ENCODE data around the gene CCDC87.
A peak's percentile ranks its signal among the peaks of the same experiment; 100 is the strongest.

Gene CCDC87

DNA sequence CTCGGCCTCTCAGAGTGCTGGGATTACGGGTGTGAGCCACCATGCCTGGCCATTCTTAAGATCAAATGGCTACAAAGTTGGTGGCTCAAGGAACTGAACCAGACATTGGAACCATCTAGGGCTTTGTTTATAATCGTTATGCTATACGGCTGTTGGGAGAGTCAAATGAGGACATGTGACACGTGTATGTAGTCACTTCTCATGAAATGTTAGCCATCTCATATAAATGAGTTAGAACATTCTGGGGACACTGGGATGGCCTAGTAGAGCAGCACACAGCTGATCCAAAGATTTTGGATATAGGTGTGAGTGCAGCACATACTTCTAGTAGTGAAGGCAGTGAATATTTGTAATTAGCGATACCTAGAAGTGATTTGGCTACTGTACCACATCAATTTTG lies 39.0 kb upstream of the CCDC87 start:
- Histone ChIP-seq H3K27ac (ENCODE audit: low read depth, low read length) (no peak overlapping the region), H3K27me3 (ENCODE audit: insufficient read depth, low read length) (no peaks in the 10 kb centered on the region), H3K4me3 (ENCODE audit: low read depth, low read length) (no peak overlapping the region), H3K36me3 (ENCODE audit: insufficient read depth, low read length) (peaks cover 40% of the 10 kb centered on the region), H2AFZ (ENCODE audit: low read length, unreplicated experiment) (no peak overlapping the region), H3K79me2 (ENCODE audit: control insufficient read depth, insufficient read depth, low read length, unreplicated experiment) (peaks cover 85% of the 10 kb centered on the region), H3K4me1 (ENCODE audit: control insufficient read depth, insufficient read depth, low read length, unreplicated experiment) (no peaks in the 10 kb centered on the region)

DNA sequence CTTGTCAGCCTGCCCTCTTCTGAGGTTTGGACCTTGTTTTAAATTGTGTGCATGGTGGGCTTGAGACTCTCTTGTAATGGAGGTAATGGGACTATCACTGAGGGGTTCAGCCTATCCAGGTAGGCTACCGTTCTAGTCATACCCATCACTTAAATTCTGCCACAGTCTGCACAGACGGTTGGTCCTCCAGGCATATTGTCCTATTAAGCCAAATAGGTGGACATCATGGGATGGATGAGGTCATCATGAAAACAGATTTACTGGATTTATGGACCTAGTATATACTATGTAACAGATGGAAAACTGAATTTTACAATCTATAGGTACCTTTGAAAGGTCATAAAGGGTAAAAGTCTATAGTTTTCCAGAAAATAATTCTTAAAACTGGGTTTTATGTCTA lies 36.5 kb upstream of the CCDC87 start:
- Histone ChIP-seq H3K36me3 (ENCODE audit: insufficient read depth, low read length) (peaks cover 52% of the 10 kb centered on the region), H3K79me2 (ENCODE audit: control insufficient read depth, insufficient read depth, low read length, unreplicated experiment) (peaks cover 92% of the 10 kb centered on the region), H2AFZ (ENCODE audit: low read length, unreplicated experiment) (no peak overlapping the region), H3K27me3 (ENCODE audit: insufficient read depth, low read length) (no peaks in the 10 kb centered on the region), H3K27ac (ENCODE audit: low read depth, low read length) (no peak overlapping the region), H3K4me1 (ENCODE audit: control insufficient read depth, insufficient read depth, low read length, unreplicated experiment) (no peaks in the 10 kb centered on the region), H3K4me3 (ENCODE audit: low read depth, low read length) (no peak overlapping the region)

DNA sequence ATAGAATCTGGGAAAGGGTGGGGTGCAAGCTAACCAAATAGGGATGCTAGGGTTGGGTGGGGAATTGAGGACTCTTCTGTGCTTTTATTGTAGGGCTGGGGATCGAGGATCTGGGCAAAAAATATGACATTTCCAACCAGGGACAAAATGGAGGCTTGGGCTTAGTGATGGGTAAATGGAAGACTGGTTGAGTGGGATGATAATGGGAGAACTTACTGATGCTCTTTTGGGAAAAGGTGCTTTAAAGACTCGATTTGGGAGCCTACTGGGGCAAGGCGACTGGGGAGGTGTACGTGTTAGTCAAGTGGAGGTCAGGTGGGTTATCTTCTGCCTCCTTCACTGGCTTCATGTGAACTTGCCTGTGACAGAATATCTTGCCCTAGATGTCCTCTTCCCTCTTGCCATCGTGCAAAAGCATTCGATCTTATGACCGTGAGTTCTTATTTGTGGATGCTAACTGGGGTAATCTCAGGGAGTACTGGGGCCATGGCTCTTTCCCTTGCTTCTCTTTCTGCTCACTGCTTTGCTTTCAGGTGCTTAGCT lies 35.3 kb upstream of the CCDC87 start:
- no peaks in the 10 kb centered on the region for H3K27me3 ChIP-seq (ENCODE audit: insufficient read depth, low read length)
- H3K4me1 ChIP-seq (ENCODE audit: control insufficient read depth, insufficient read depth, low read length, unreplicated experiment) = peaks cover 4% of the 10 kb centered on the region
- H2AFZ ChIP-seq (ENCODE audit: low read length, unreplicated experiment) = no peak overlapping the region
- H3K27ac ChIP-seq (ENCODE audit: low read depth, low read length) = no peak overlapping the region
- H3K4me3 ChIP-seq (ENCODE audit: low read depth, low read length) = no peak overlapping the region
- H3K36me3 ChIP-seq (ENCODE audit: insufficient read depth, low read length) = peaks cover 63% of the 10 kb centered on the region
- H3K79me2 ChIP-seq (ENCODE audit: control insufficient read depth, insufficient read depth, low read length, unreplicated experiment) = peaks cover 96% of the 10 kb centered on the region

DNA sequence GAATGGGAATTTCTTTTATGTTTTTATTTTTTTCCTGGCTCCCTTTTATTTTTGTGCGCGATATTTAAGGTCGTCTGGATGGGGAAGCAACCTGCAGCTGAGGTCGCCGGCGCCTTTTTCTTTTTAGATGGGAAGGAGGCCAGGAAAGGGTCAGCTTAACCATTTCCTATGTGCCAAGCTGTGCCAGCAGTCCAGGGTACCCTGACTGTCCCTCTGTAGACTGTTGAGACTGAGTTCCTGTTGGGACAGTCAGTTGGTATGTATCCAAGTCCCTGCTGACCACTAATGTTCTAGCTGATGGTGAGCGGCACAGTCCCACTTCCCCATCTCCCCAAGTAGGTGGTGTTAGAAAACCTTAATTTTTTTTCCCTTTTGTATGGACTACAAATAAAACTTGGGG lies 34.1 kb upstream of the CCDC87 start:
- peaks cover 67% of the 10 kb centered on the region for H3K36me3 ChIP-seq (ENCODE audit: insufficient read depth, low read length)

DNA sequence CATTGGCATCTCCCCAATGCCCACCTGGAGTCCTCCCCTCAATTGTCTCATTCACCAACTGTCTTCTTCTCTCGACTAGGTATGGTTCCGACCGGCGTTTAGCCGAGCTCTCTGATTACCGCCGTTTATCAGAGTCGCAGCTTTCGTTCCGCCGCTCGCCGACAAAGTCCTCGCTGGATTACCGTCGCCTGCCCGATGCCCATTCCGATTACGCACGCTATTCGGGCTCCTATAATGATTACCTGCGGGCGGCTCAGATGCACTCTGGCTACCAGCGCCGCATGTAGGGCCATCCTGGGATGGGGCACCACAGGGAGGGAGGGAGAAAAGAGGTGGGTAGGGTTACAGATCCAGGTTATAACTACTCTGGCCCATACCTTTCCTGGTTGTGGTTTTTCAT lies 33.5 kb upstream of the CCDC87 start:
- Histone ChIP-seq H3K4me3 (ENCODE audit: low read depth, low read length) (no peak overlapping the region), H3K27ac (ENCODE audit: low read depth, low read length) (no peak overlapping the region), H3K79me2 (ENCODE audit: control insufficient read depth, insufficient read depth, low read length, unreplicated experiment) (peaks cover 97% of the 10 kb centered on the region), H3K27me3 (ENCODE audit: insufficient read depth, low read length) (no peaks in the 10 kb centered on the region), H2AFZ (ENCODE audit: low read length, unreplicated experiment) (no peak overlapping the region), H3K4me1 (ENCODE audit: control insufficient read depth, insufficient read depth, low read length, unreplicated experiment) (peaks cover 11% of the 10 kb centered on the region), H3K36me3 (ENCODE audit: insufficient read depth, low read length) (peaks cover 64% of the 10 kb centered on the region)

More for the DNA sequence above, 34.1 kb upstream of the CCDC87 start:
- peaks cover 97% of the 10 kb centered on the region for H3K79me2 ChIP-seq (ENCODE audit: control insufficient read depth, insufficient read depth, low read length, unreplicated experiment)
- no peak overlapping the region for H3K4me3 ChIP-seq (ENCODE audit: low read depth, low read length)
- no peaks in the 10 kb centered on the region for H3K27me3 ChIP-seq (ENCODE audit: insufficient read depth, low read length)
- no peak overlapping the region for H3K27ac ChIP-seq (ENCODE audit: low read depth, low read length)
- H2AFZ ChIP-seq (ENCODE audit: low read length, unreplicated experiment) = no peak overlapping the region
- H3K4me1 ChIP-seq (ENCODE audit: control insufficient read depth, insufficient read depth, low read length, unreplicated experiment) = peaks cover 11% of the 10 kb centered on the region

DNA sequence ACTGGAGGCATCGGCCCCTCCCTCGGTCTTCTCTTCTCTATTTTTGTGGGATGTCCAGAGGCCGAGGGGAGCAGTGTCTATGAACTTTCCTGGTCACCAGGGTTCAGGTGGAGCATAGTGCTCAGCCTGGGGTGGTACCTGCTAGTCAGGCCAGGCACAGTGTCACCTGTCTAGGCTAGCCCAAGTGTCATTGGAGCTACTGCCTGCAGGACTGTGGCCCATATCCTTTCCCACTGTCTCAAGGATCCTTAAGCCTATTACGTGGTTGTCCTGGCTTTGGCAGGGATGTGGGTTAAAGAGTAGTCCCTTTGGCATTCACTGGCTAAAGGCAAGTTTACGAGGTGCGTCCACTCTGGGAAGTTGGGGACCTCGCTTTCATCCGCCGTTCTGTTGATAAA lies 32.9 kb upstream of the CCDC87 start:
- peaks cover 14% of the 10 kb centered on the region for H3K4me1 ChIP-seq (ENCODE audit: control insufficient read depth, insufficient read depth, low read length, unreplicated experiment)
- H3K27ac ChIP-seq (ENCODE audit: low read depth, low read length) = no peak overlapping the region
- no peak overlapping the region for H2AFZ ChIP-seq (ENCODE audit: low read length, unreplicated experiment)
- H3K27me3 ChIP-seq (ENCODE audit: insufficient read depth, low read length) = no peaks in the 10 kb centered on the region
- peaks cover 99% of the 10 kb centered on the region for H3K79me2 ChIP-seq (ENCODE audit: control insufficient read depth, insufficient read depth, low read length, unreplicated experiment)
- peaks cover 64% of the 10 kb centered on the region for H3K36me3 ChIP-seq (ENCODE audit: insufficient read depth, low read length)
- H3K4me3 ChIP-seq (ENCODE audit: low read depth, low read length) = no peak overlapping the region

DNA sequence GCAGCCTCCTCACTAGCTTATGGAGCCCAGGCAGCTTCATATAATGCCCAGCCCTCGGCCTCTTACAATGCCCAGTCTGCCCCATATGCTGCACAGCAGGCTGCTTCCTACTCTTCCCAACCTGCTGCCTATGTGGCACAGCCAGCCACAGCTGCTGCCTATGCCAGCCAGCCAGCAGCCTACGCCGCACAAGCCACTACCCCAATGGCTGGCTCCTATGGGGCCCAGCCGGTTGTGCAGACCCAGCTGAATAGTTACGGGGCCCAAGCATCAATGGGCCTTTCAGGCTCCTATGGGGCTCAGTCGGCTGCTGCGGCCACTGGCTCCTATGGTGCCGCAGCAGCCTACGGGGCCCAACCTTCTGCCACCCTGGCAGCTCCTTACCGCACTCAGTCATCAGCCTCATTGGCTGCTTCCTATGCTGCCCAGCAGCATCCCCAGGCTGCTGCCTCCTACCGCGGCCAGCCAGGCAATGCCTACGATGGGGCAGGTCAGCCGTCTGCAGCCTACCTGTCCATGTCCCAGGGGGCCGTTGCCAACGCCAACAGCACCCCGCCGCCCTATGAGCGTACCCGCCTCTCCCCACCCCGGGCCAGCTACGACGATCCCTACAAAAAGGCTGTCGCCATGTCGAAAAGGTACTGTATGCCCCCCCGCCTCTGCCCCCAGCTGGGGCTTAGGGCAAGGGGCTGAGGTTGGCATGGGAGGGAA lies 32.3 kb upstream of the CCDC87 start:
- H3K27ac ChIP-seq (ENCODE audit: low read depth, low read length) = no peak overlapping the region
- peaks cover 62% of the 10 kb centered on the region for H3K36me3 ChIP-seq (ENCODE audit: insufficient read depth, low read length)
- peaks cover 14% of the 10 kb centered on the region for H3K4me1 ChIP-seq (ENCODE audit: control insufficient read depth, insufficient read depth, low read length, unreplicated experiment)
- H3K27me3 ChIP-seq (ENCODE audit: insufficient read depth, low read length) = no peaks in the 10 kb centered on the region
- H2AFZ ChIP-seq (ENCODE audit: low read length, unreplicated experiment) = no peak overlapping the region
- peaks cover 100% of the 10 kb centered on the region for H3K79me2 ChIP-seq (ENCODE audit: control insufficient read depth, insufficient read depth, low read length, unreplicated experiment)
- H3K4me3 ChIP-seq (ENCODE audit: low read depth, low read length) = no peak overlapping the region

DNA sequence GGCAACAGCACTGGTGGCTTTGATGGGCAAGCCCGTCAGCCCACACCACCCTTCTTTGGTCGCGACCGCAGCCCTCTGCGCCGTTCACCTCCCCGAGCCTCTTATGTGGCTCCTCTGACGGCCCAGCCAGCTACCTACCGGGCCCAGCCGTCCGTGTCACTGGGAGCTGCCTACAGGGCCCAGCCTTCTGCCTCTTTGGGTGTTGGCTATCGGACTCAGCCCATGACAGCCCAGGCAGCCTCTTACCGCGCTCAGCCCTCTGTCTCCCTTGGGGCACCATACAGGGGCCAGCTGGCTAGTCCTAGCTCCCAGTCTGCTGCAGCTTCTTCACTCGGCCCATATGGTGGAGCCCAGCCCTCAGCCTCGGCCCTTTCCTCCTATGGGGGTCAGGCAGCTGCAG lies 31.6 kb upstream of the CCDC87 start:
- no peak overlapping the region for H3K27ac ChIP-seq (ENCODE audit: low read depth, low read length)
- H3K27me3 ChIP-seq (ENCODE audit: insufficient read depth, low read length) = no peaks in the 10 kb centered on the region
- peaks cover 17% of the 10 kb centered on the region for H3K4me1 ChIP-seq (ENCODE audit: control insufficient read depth, insufficient read depth, low read length, unreplicated experiment)
- H3K36me3 ChIP-seq (ENCODE audit: insufficient read depth, low read length) = peaks cover 59% of the 10 kb centered on the region
- no peak overlapping the region for H2AFZ ChIP-seq (ENCODE audit: low read length, unreplicated experiment)
- H3K4me3 ChIP-seq (ENCODE audit: low read depth, low read length) = no peak overlapping the region
- H3K79me2 ChIP-seq (ENCODE audit: control insufficient read depth, insufficient read depth, low read length, unreplicated experiment) = peaks cover 98% of the 10 kb centered on the region

DNA sequence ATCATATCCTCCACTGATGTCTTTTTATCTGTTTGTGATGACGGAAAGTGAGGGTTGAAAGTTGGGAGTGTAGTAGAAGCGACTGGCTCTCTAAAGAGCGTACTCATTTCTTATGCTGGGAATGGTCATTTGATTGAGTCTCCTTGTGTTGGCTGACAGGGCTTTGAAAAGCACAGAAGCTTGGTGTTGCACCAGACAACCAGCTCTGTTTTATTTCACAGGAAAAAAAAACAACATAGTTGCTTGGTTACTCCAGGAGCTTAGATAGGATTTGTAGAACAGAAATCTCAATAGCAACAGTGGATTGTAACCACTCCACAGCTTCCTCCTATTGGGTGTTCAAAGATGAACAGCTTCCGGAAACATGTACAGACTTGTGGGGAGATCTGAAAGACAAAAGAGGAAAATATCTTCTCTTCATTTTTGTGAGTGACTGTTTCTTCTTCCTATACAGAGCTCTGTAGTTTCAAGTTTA lies 26.3 kb upstream of the CCDC87 start:
- H2AFZ ChIP-seq (ENCODE audit: low read length, unreplicated experiment) = no peak overlapping the region
- peaks cover 29% of the 10 kb centered on the region; the same call in 1 of the 2 replicates for H3K36me3 ChIP-seq (ENCODE audit: insufficient read depth, low read length)
- H3K79me2 ChIP-seq (ENCODE audit: control insufficient read depth, insufficient read depth, low read length, unreplicated experiment) = peaks cover 82% of the 10 kb centered on the region
- peak overlapping the region; percentile 97 for H3K4me3 ChIP-seq (ENCODE audit: low read depth, low read length)
- H3K4me1 ChIP-seq (ENCODE audit: control insufficient read depth, insufficient read depth, low read length, unreplicated experiment) = peaks cover 17% of the 10 kb centered on the region
- peak overlapping the region; percentile 48 for H3K27ac ChIP-seq (ENCODE audit: low read depth, low read length)
- H3K27me3 ChIP-seq (ENCODE audit: insufficient read depth, low read length) = no peaks in the 10 kb centered on the region

DNA sequence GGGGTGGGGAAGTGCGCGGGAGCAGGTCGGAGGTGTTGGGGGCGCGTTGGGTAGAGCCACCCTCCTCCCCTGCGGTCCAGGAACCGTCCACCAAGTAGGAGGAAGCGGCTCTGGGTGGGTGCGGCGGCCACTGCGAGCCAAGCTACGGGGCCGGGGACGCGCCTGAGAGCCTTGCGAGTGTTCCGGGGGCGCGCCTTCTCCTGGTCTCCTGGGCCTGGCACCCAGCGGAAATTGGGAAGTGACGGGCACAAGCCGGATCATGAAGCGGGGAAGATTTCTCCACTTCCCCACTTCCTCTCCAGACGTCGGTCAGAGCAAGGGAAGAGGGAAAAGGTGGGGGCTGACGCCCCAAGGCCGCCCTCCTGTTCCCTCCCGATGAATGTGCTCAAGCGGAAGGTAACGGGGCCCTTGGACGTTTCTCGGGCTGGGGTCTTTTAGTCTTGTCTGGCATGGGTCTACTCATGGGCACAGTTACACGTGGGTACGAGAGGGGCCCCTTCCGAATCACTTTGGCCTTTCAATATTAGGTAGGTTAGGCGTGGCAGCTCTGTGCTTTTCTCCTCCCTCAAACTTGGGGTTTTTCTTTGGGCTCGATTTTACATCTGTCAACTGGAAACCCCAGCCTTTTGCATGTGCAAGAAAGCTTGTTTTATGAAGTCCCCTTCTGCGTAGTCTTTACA lies 24.4 kb upstream of the CCDC87 start:
- Histone ChIP-seq H3K36me3 (ENCODE audit: insufficient read depth, low read length) (peaks cover 11% of the 10 kb centered on the region; the same call in 1 of the 2 replicates), H3K79me2 (ENCODE audit: control insufficient read depth, insufficient read depth, low read length, unreplicated experiment) (peaks cover 64% of the 10 kb centered on the region), H3K27ac (ENCODE audit: low read depth, low read length) (peak overlapping the region; percentile 81), H3K4me1 (ENCODE audit: control insufficient read depth, insufficient read depth, low read length, unreplicated experiment) (peaks cover 11% of the 10 kb centered on the region), H3K4me3 (ENCODE audit: low read depth, low read length) (peak overlapping the region; percentile 97), H3K27me3 (ENCODE audit: insufficient read depth, low read length) (no peaks in the 10 kb centered on the region), H2AFZ (ENCODE audit: low read length, unreplicated experiment) (no peak overlapping the region)
